GM12878 (cell line): Measurements from ENCODE around the gene TAS2R30. TPM values are rescaled to one million over a fixed set of nuclear protein-coding genes. Genes with fewer than 3 reads are reported as not detected.

Experiments
- ATAC-seq: fragments of 200-7000 bp; cut with Tn5 transposase; 3 replicates; pipeline ENCODE4 v1.9.1; 2020; ENCODE audit warnings: mild to moderate bottlenecking, moderate library complexity
- BruUV-seq: library from RNA; stranded (reverse); fragments of 400-500 nt; replicated peaks from 2 replicates; lab custom pipeline; 2021; lab: Mats Ljungman, UMichigan
- CTCF ChIA-PET: fragments of 300-600 bp; sonication (Branson Sonifier 250); formaldehyde crosslinking; extraction: SDS; loops from one replicate; lab custom pipeline; 2021; ENCODE audit warnings: inconsistent platforms; lab: Yijun Ruan, JAX
- POLR2A ChIA-PET: fragments of 350-600 bp; formaldehyde crosslinking; extraction: SDS; loops from one replicate; lab custom pipeline; 2021; ENCODE audit warnings: inconsistent platforms; lab: Charles Lee
- RAD21 ChIA-PET: fragments of 300-600 bp; sonication (Branson Sonifier 250); formaldehyde crosslinking; loops from one replicate; lab custom pipeline; 2023; ENCODE audit warnings: antibody characterized with exemption; ENCODE audit not compliant: unreplicated experiment; lab: Charles Lee
- SMC1A ChIA-PET: fragments of 300-600 bp; sonication (Branson Sonifier 250); formaldehyde crosslinking; loops from one replicate; lab custom pipeline; 2023; ENCODE audit not compliant: unreplicated experiment, uncharacterized antibody; lab: Charles Lee
- DNase-seq: peaks from one replicate; pipeline ENCODE4 v3.0.0-alpha.2; 2011; ENCODE audit warnings: low read depth, low spot score
- FAIRE-seq: peaks from 3 replicates; lab custom pipeline; 2011; peaks lifted over from hg19 to GRCh38; lab: Jason Lieb, UNC
- H2AFZ ChIP-seq: 2 replicates; pipeline ENCODE4 v1.6.0; 2011; ENCODE audit warnings: low read depth, low read length, control low read depth; ENCODE audit not compliant: control insufficient read depth
- H3K27ac ChIP-seq: 2 replicates; pipeline ENCODE4 v1.5.1; 2011; ENCODE audit warnings: control low read depth; ENCODE audit not compliant: control insufficient read depth, insufficient read depth
- H3K27me3 ChIP-seq, 2 experiments: replicated peaks in 1 of 2; 2 replicates each; pipeline versions ENCODE4 v1.6.0 to v1.6.1; 2011; ENCODE audit warnings: low read length in 1 of 2; ENCODE audit not compliant: control insufficient read depth in 2 of 2, insufficient read depth in 2 of 2
- H3K36me3 ChIP-seq, 2 experiments: 2 replicates each; pipeline ENCODE4 v1.5.1; 2011; ENCODE audit warnings: low read length in 1 of 2; ENCODE audit not compliant: control insufficient read depth in 2 of 2, insufficient read depth in 2 of 2
- H3K4me1 ChIP-seq: 2 replicates; pipeline ENCODE4 v1.6.1; 2011; ENCODE audit warnings: mild to moderate bottlenecking, low read length, moderate library complexity, mixed read lengths; ENCODE audit not compliant: control insufficient read depth, insufficient read depth
- H3K4me2 ChIP-seq: 2 replicates; pipeline ENCODE4 v1.6.0; 2011; ENCODE audit warnings: control low read depth; ENCODE audit not compliant: control insufficient read depth, insufficient read depth
- H3K4me3 ChIP-seq: fragments of 200-600 bp; sonication (generic); 2 replicates; pipeline ENCODE4 v1.5.1; 2016
- H3K79me2 ChIP-seq: 2 replicates; pipeline ENCODE4 v1.6.0; 2011; ENCODE audit warnings: low read length; ENCODE audit not compliant: control insufficient read depth, insufficient read depth
- H3K9ac ChIP-seq: 2 replicates; pipeline ENCODE4 v1.8.0; 2011; ENCODE audit warnings: low read length, control low read depth, mixed read lengths; ENCODE audit not compliant: control insufficient read depth, insufficient read depth
- H3K9me3 ChIP-seq: replicated peaks from 3 replicates; pipeline ENCODE4 v1.5.1; 2011; ENCODE audit warnings: mild to moderate bottlenecking, low read length; ENCODE audit not compliant: control insufficient read depth, insufficient read depth
- H4K20me1 ChIP-seq: 2 replicates; pipeline ENCODE4 v1.6.0; 2011; ENCODE audit not compliant: control insufficient read depth, insufficient read depth
- CEBPZ ChIP-seq: fragments of 150-350 bp; IDR thresholded peaks from 2 replicates; pipeline ENCODE4 v1.6.1; 2016; ENCODE audit warnings: low read depth, low read length
- DPF2 ChIP-seq: fragments of 450-650 bp; IDR thresholded peaks from 2 replicates; pipeline ENCODE4 v1.6.1; 2017; ENCODE audit warnings: mild to moderate bottlenecking
- RAD21 ChIP-seq: IDR thresholded peaks from 2 replicates; pipeline ENCODE4 v1.6.1; 2011; ENCODE audit warnings: mild to moderate bottlenecking, low read depth, low read length, moderate library complexity; ENCODE audit not compliant: insufficient read depth
- RAD51 ChIP-seq: fragments of 450-650 bp; IDR thresholded peaks from 2 replicates; pipeline ENCODE4 v1.6.1; 2016; ENCODE audit warnings: moderate library complexity, mild to moderate bottlenecking, inconsistent platforms
- SMARCA5 ChIP-seq: fragments of 450-650 bp; IDR thresholded peaks from 2 replicates; pipeline ENCODE4 v1.6.1; 2017; ENCODE audit warnings: mild to moderate bottlenecking
- SPI1 ChIP-seq: IDR thresholded peaks from 2 replicates; pipeline ENCODE4 v1.6.1; 2011; ENCODE audit warnings: low read depth, mild to moderate bottlenecking, low read length, moderate library complexity, borderline replicate concordance; ENCODE audit not compliant: insufficient read depth
- TBL1XR1 ChIP-seq: IDR thresholded peaks from 2 replicates; pipeline ENCODE4 v1.6.1; 2012; ENCODE audit warnings: low read depth, low read length, improper control_type of control experiment
- YY1 ChIP-seq: IDR thresholded peaks from 2 replicates; pipeline ENCODE4 v1.6.1; 2011; ENCODE audit warnings: low read depth, mild to moderate bottlenecking, low read length
- ZNF687 ChIP-seq: fragments of 450-650 bp; IDR thresholded peaks from 2 replicates; pipeline ENCODE4 v1.6.1; 2017; ENCODE audit warnings: mild to moderate bottlenecking, moderate library complexity
- WGBS: methylation state at CpG from one replicate; pipeline ENCODE4 v1.1.6; 2016; ENCODE audit warnings: low lambda C conversion rate; ENCODE audit not compliant: insufficient replicate concordance, insufficient coverage; ENCODE audit errors: missing lambda C conversion rate; 5-methylcytosine and 5-hydroxymethylcytosine counted together
- in situ Hi-C: fragments of 300-500 bp; cut with MboI; formaldehyde crosslinking; loops from 9 replicates; pipeline ENCODE4 v1.14.3; 2018; ENCODE audit warnings: mixed read lengths
- intact Hi-C: fragments of 100-400 bp; cut with micrococcal nuclease; formaldehyde crosslinking; loops from one replicate; pipeline ENCODE4 v1.14.2; 2022; ENCODE audit not compliant: unreplicated experiment
- polyA plus RNA-seq, 11 experiments: library from polyadenylated mRNA; depleted of rRNA in 4 of 11; unstranded in 6 of 11; stranded (reverse) in 5 of 11; fragments of >200 nt; fragmentation: Nextera tagmentation in 4 of 11; fragmentation: Illumina TruSeq in 1 of 11; extraction: Ambion mirVana in 4 of 11; extraction: Trizol in 1 of 11; gene quantifications; 1 replicate in 1 of 11; 2 replicates in 10 of 11; pipeline versions ENCODE4 v1.2.1 to v1.2.3, GENCODE V29; 2011 to 2016; ENCODE audit warnings: inconsistent platforms in 2 of 11, missing spikeins in 2 of 11, low read depth in 1 of 11
- total RNA-seq, 4 experiments: library from RNA; depleted of rRNA in 3 of 4; stranded (reverse); fragments of >200 nt in 3 of 4; fragmentation: Illumina TruSeq in 1 of 4; extraction: Trizol in 1 of 4; gene quantifications; 2 replicates each; pipeline versions ENCODE4 v1.2.1 to v1.2.3, GENCODE V29; 2013 to 2021

Gene TAS2R30
- total and polyA plus RNA-seq, 10 of the 15 experiments (the other 5 are each of a cell fraction or from before 2014, with no cell fraction given): 0.09 to 5.9 (median 0.54) TPM; not detected in 3

GRCh38 chr12:11158885-11159444 lies 24.5 kb upstream of the TAS2R30 start:
- H3K27ac ChIP-seq: no peak overlapping the region
- CTCF ChIA-PET: no interaction called here
- no TSS peak for BruUV-seq
- ATAC-seq (no peak), FAIRE-seq (no peak), DNase-seq (no peak)
- no peak overlapping the region for H3K4me3 ChIP-seq
- H3K36me3 ChIP-seq: peaks cover 4 to 8% of the 10 kb centered on the region in 2 experiments
- intact Hi-C loops: no loop called here
- H2AFZ ChIP-seq: no peak overlapping the region
- RAD21 ChIA-PET: interaction anchor here (0.6 kb wide), 1 partner anchor 11 kb away, joined by 3 read pairs; no protein-coding TSS in a partner anchor
- peaks cover 24% of the 10 kb centered on the region for H3K79me2 ChIP-seq
- SMC1A ChIA-PET: interaction anchor here (0.6 to 1.8 kb wide), 4 partner anchors 10 to 22 kb away, joined by 3 to 8 read pairs (median 3); partner anchors contain the start of gene SMIM10L1
- H3K4me2 ChIP-seq: no peak overlapping the region
- H3K9me3 ChIP-seq: peaks cover 8% of the 10 kb centered on the region
- WGBS: 79% methylated on average over 5 of the region's 5 CpGs
- no peaks in the 10 kb centered on the region for H3K4me1 ChIP-seq
- no peak for TF ChIP-seq ZNF687
- TF ChIP-seq RAD21: no peak
- TF ChIP-seq DPF2: no peak
- TF ChIP-seq SMARCA5: no peak
- no peak for TF ChIP-seq CEBPZ
- TF ChIP-seq RAD51: no peak
- no peak for TF ChIP-seq YY1
- no peak for TF ChIP-seq TBL1XR1
- TF ChIP-seq SPI1: no peak
- no peak overlapping the region for H3K9ac ChIP-seq
- no peaks in the 10 kb centered on the region for H3K27me3 ChIP-seq
- H4K20me1 ChIP-seq: no peaks in the 10 kb centered on the region
- in situ Hi-C loops: no loop called here
- POLR2A ChIA-PET: interaction anchor here (1.0 kb wide), 2 partner anchors 9 to 12 kb away, joined by 3 to 5 read pairs; no protein-coding TSS in a partner anchor
